ENCODE measurements around the gene GABBR2. TPM values are rescaled to one million over a fixed set of nuclear protein-coding genes. Genes with fewer than 3 reads are reported as not detected.

The GABBR2 gene
- total RNA-seq, 1 experiment from 2014 or later, result 0.76 TPM

- no peaks in the 10 kb centered on the region for H3K9me3 ChIP-seq (ENCODE audit: insufficient read depth, low read depth)
- H3K36me3 ChIP-seq (ENCODE audit: low read depth), result no peaks in the 10 kb centered on the region
- no peak overlapping the region for H3K4me3 ChIP-seq
- H3K79me2 ChIP-seq (ENCODE audit: low read depth), result no peaks in the 10 kb centered on the region
- 0 out of 2 replicates have a peak, but pooled peaks cover 9% of the 10 kb centered on the region for H3F3A ChIP-seq (ENCODE audit: insufficient read depth, low read depth)
- TF ChIP-seq EZH2 (IDR thresholded peaks at IDR 0.05; ENCODE audit: low read depth) (no peak), CTCF (conservative IDR thresholded peaks at IDR 0.05) (no peak)
- intact Hi-C loops (cut with micrococcal nuclease; ENCODE audit: unreplicated experiment), result loop anchor here (1.0 to 5.0 kb wide), 8 partner anchors 209 to 534 kb away; partner anchors contain the start of gene TRMO
- no peak overlapping the region for H2AFZ ChIP-seq
- no TSS peak for BruUV-seq (replicated peaks)
- H3K27ac ChIP-seq, result no peak overlapping the region
- H4K20me1 ChIP-seq (ENCODE audit: insufficient read depth), result no peaks in the 10 kb centered on the region
- POLR2A ChIA-PET (ENCODE audit: unreplicated experiment), result interaction anchor here (0.6 kb wide), 1 partner anchor 426 kb away, joined by 6 read pairs; no protein-coding TSS in a partner anchor
- peak overlapping the region; percentile 46 for H3K4me2 ChIP-seq
- H3K27me3 ChIP-seq (ENCODE audit: insufficient read depth, low read depth), result no peaks in the 10 kb centered on the region
- H3K9me2 ChIP-seq (ENCODE audit: insufficient read depth), result no peaks in the 10 kb centered on the region
- H3K4me1 ChIP-seq (replicated peaks; ENCODE audit: insufficient read depth), result peaks cover 16% of the 10 kb centered on the region
- CTCF ChIA-PET, result no interaction called here
- DNase-seq, result peak in 1 of 2 experiments; percentile 84
These were observed 394.2 kb downstream of the GABBR2 start for GRCh38 chr9:98314381-98315066.

- intact Hi-C loops (cut with micrococcal nuclease; ENCODE audit: unreplicated experiment), result no loop called here
- ChIA-PET CTCF (no interaction called here), POLR2A (ENCODE audit: unreplicated experiment) (no interaction called here)
- BruUV-seq (replicated peaks), result no TSS peak
- H4K20me1 ChIP-seq (ENCODE audit: insufficient read depth), result no peaks in the 10 kb centered on the region
- H3K79me2 ChIP-seq (ENCODE audit: low read depth), result no peaks in the 10 kb centered on the region
- H3K4me1 ChIP-seq (replicated peaks; ENCODE audit: insufficient read depth), result peaks cover 16% of the 10 kb centered on the region
- TF ChIP-seq EZH2 (IDR thresholded peaks at IDR 0.05; ENCODE audit: low read depth) (no peak), CTCF (conservative IDR thresholded peaks at IDR 0.05) (no peak)
- no peak overlapping the region for H2AFZ ChIP-seq
- H3K4me2 ChIP-seq, result no peak overlapping the region
- H3K27ac ChIP-seq, result no peak overlapping the region
- no peaks in the 10 kb centered on the region for H3K27me3 ChIP-seq (ENCODE audit: insufficient read depth, low read depth)
- H3F3A ChIP-seq (ENCODE audit: insufficient read depth, low read depth), result 0 out of 2 replicates have a peak, but pooled peaks cover 9% of the 10 kb centered on the region
- H3K9me2 ChIP-seq (ENCODE audit: insufficient read depth), result no peaks in the 10 kb centered on the region
- no peaks in the 10 kb centered on the region for H3K9me3 ChIP-seq (ENCODE audit: insufficient read depth, low read depth)
- H3K36me3 ChIP-seq (ENCODE audit: low read depth), result no peaks in the 10 kb centered on the region
- H3K4me3 ChIP-seq, result no peak overlapping the region
- no peak for DNase-seq
These were observed 396.4 kb downstream of the GABBR2 start for GRCh38 chr9:98312365-98312764.

GRCh38 chr9:98311541-98311940 is 397.2 kb downstream of the GABBR2 start:
- H3K9me2 ChIP-seq (ENCODE audit: insufficient read depth), result no peaks in the 10 kb centered on the region
- H3K79me2 ChIP-seq (ENCODE audit: low read depth), result no peaks in the 10 kb centered on the region
- H3K4me3 ChIP-seq, result no peak overlapping the region
- no peak for DNase-seq
- no peaks in the 10 kb centered on the region for H3K36me3 ChIP-seq (ENCODE audit: low read depth)
- H3K27ac ChIP-seq, result no peak overlapping the region
- H4K20me1 ChIP-seq (ENCODE audit: insufficient read depth), result no peaks in the 10 kb centered on the region
- intact Hi-C loops (cut with micrococcal nuclease; ENCODE audit: unreplicated experiment), result no loop called here
- no peaks in the 10 kb centered on the region for H3K27me3 ChIP-seq (ENCODE audit: insufficient read depth, low read depth)
- 0 out of 2 replicates have a peak, but pooled peaks cover 9% of the 10 kb centered on the region for H3F3A ChIP-seq (ENCODE audit: insufficient read depth, low read depth)
- no peak overlapping the region for H2AFZ ChIP-seq
- H3K4me1 ChIP-seq (replicated peaks; ENCODE audit: insufficient read depth), result peaks cover 16% of the 10 kb centered on the region
- H3K9me3 ChIP-seq (ENCODE audit: insufficient read depth, low read depth), result no peaks in the 10 kb centered on the region
- no peak overlapping the region for H3K4me2 ChIP-seq
- no peak for TF ChIP-seq CTCF (conservative IDR thresholded peaks at IDR 0.05)
- TF ChIP-seq EZH2 (IDR thresholded peaks at IDR 0.05; ENCODE audit: low read depth), result no peak
- POLR2A ChIA-PET (ENCODE audit: unreplicated experiment), result no interaction called here
- CTCF ChIA-PET, result no interaction called here
- BruUV-seq (replicated peaks), result no TSS peak
